H9 (cell line): Measurements from ENCODE around the gene ROPN1L. TPM values are rescaled to one million over a fixed set of nuclear protein-coding genes. Genes with fewer than 3 reads are reported as not detected.

ENCODE experiments used
- DNase-seq: peaks from one replicate; pipeline ENCODE4 v3.0.0-alpha.2; 2017
- H2AFZ ChIP-seq: one replicate; pipeline ENCODE4 v1.6.1; 2013; ENCODE audit warnings: mild to moderate bottlenecking, low read length, control low read depth, moderate library complexity
- H2AK5ac ChIP-seq: 2 replicates; pipeline ENCODE4 v1.6.1; 2013; ENCODE audit warnings: low read length, control low read depth, mixed read lengths; ENCODE audit not compliant: insufficient read length
- H2BK120ac ChIP-seq: one replicate; pipeline ENCODE4 v1.6.1; 2013; ENCODE audit warnings: low read depth, mild to moderate bottlenecking, low read length, control low read depth, inconsistent platforms; ENCODE audit not compliant: poor library complexity, severe bottlenecking
- H2BK12ac ChIP-seq: 2 replicates; pipeline ENCODE4 v1.6.1; 2013; ENCODE audit warnings: low read length, control low read depth, mixed read lengths, low read depth; ENCODE audit not compliant: insufficient read length
- H2BK15ac ChIP-seq: 2 replicates; pipeline ENCODE4 v1.6.1; 2013; ENCODE audit warnings: low read depth, low read length, control low read depth
- H2BK20ac ChIP-seq: one replicate; pipeline ENCODE4 v1.6.1; 2013; ENCODE audit warnings: low read depth, mild to moderate bottlenecking, low read length, control low read depth, inconsistent platforms; ENCODE audit not compliant: poor library complexity, severe bottlenecking
- H2BK5ac ChIP-seq: 2 replicates; pipeline ENCODE4 v1.6.1; 2013; ENCODE audit warnings: low read length, control low read depth, mixed read lengths; ENCODE audit not compliant: insufficient read length
- H3K14ac ChIP-seq: 2 replicates; pipeline ENCODE4 v1.6.1; 2013; ENCODE audit warnings: low read length, control low read depth; ENCODE audit not compliant: insufficient read depth
- H3K18ac ChIP-seq: 2 replicates; pipeline ENCODE4 v1.6.1; 2013; ENCODE audit warnings: low read depth, mild to moderate bottlenecking, mixed read lengths, low read length, control low read depth; ENCODE audit not compliant: insufficient read length
- H3K23ac ChIP-seq: 2 replicates; pipeline ENCODE4 v1.6.1; 2013; ENCODE audit warnings: low read length, control low read depth, mixed read lengths, low read depth; ENCODE audit not compliant: insufficient read length
- H3K23me2 ChIP-seq: 2 replicates; pipeline ENCODE4 v1.6.1; 2013; ENCODE audit warnings: low read depth, mild to moderate bottlenecking, mixed read lengths, low read length, control low read depth; ENCODE audit not compliant: insufficient read length, poor library complexity, severe bottlenecking
- H3K27ac ChIP-seq: 2 replicates; pipeline ENCODE4 v1.5.1; 2013; ENCODE audit warnings: low read length, control low read depth, mixed read lengths, low read depth; ENCODE audit not compliant: insufficient read length
- H3K27me3 ChIP-seq: 2 replicates; pipeline ENCODE4 v1.6.1; 2013; ENCODE audit warnings: low read length, control low read depth, inconsistent platforms; ENCODE audit not compliant: insufficient read depth
- H3K4ac ChIP-seq: 2 replicates; pipeline ENCODE4 v1.6.1; 2013; ENCODE audit warnings: low read depth, mild to moderate bottlenecking, control low read depth, inconsistent platforms, low read length, moderate library complexity
- H3K4me1 ChIP-seq: 2 replicates; pipeline ENCODE4 v1.6.1; 2013; ENCODE audit warnings: low read length, control low read depth, inconsistent platforms; ENCODE audit not compliant: insufficient read depth
- H3K4me2 ChIP-seq: 2 replicates; pipeline ENCODE4 v1.6.1; 2013; ENCODE audit warnings: low read length, control low read depth, mixed read lengths; ENCODE audit not compliant: insufficient read length, insufficient read depth
- H3K56ac ChIP-seq: 2 replicates; pipeline ENCODE4 v1.6.1; 2013; ENCODE audit warnings: low read depth, mild to moderate bottlenecking, mixed read lengths, low read length, control low read depth; ENCODE audit not compliant: insufficient read length
- H3K79me1 ChIP-seq: 2 replicates; pipeline ENCODE4 v1.6.1; 2013; ENCODE audit warnings: low read depth, mild to moderate bottlenecking, moderate library complexity, low read length, control low read depth, inconsistent platforms; ENCODE audit not compliant: insufficient read depth, poor library complexity, severe bottlenecking
- H3K79me2 ChIP-seq: 2 replicates; pipeline ENCODE4 v1.6.1; 2013; ENCODE audit warnings: low read length, control low read depth, inconsistent platforms; ENCODE audit not compliant: insufficient read depth
- H3K9ac ChIP-seq: 2 replicates; pipeline ENCODE4 v1.6.1; 2013; ENCODE audit warnings: low read length, control low read depth, mixed read lengths; ENCODE audit not compliant: insufficient read length; ENCODE audit errors: extremely low read depth
- H3K9me3 ChIP-seq: one replicate; pipeline ENCODE4 v1.6.1; 2013; ENCODE audit warnings: low read depth, low read length, inconsistent platforms; ENCODE audit not compliant: control insufficient read depth
- H3T11ph ChIP-seq: one replicate; pipeline ENCODE4 v1.6.1; 2013; ENCODE audit warnings: mild to moderate bottlenecking, low read length, control low read depth, inconsistent platforms
- H4K20me1 ChIP-seq: one replicate; pipeline ENCODE4 v1.6.1; 2013; ENCODE audit not compliant: control insufficient read depth, insufficient read length, insufficient read depth
- H4K5ac ChIP-seq: 2 replicates; pipeline ENCODE4 v1.6.1; 2013; ENCODE audit warnings: low read depth, mild to moderate bottlenecking, mixed read lengths, low read length, control low read depth; ENCODE audit not compliant: insufficient read length
- H4K8ac ChIP-seq: replicated peaks from 2 replicates; pipeline ENCODE4 v1.6.1; 2013; ENCODE audit warnings: low read length, control low read depth, mixed read lengths, low read depth; ENCODE audit not compliant: insufficient read length
- H4K91ac ChIP-seq: 2 replicates; pipeline ENCODE4 v1.6.1; 2013; ENCODE audit warnings: low read depth, mild to moderate bottlenecking, moderate library complexity, mixed read lengths, low read length, control low read depth; ENCODE audit not compliant: insufficient read length
- H3K27ac Mint-ChIP-seq, 3 experiments: 2 replicates in 2 of 3; 3 replicates in 1 of 3; pipeline ENCODE4 v1.8.0; 2020 to 2021; ENCODE audit warnings: mixed read lengths in 3 of 3, mild to moderate bottlenecking in 1 of 3, moderate library complexity in 1 of 3
- H3K27me3 Mint-ChIP-seq: 2 replicates; pipeline ENCODE4 v1.8.0; 2021; ENCODE audit warnings: low read depth, mild to moderate bottlenecking, moderate library complexity, mixed read lengths
- H3K36me3 Mint-ChIP-seq, 3 experiments: 2 replicates in 2 of 3; 3 replicates in 1 of 3; pipeline ENCODE4 v1.8.0; 2020 to 2021; ENCODE audit warnings: low read depth in 3 of 3, mixed read lengths in 3 of 3; ENCODE audit not compliant: insufficient read depth in 1 of 3
- H3K4me1 Mint-ChIP-seq, 2 experiments: 2 replicates each; pipeline ENCODE4 v1.8.0; 2020; ENCODE audit warnings: mixed read lengths in 2 of 2
- H3K4me3 Mint-ChIP-seq, 2 experiments: 2 replicates in 1 of 2; 3 replicates in 1 of 2; pipeline ENCODE4 v1.8.0; 2020 to 2021; ENCODE audit warnings: mild to moderate bottlenecking in 2 of 2, mixed read lengths in 2 of 2, moderate library complexity in 1 of 2
- H3K9me3 Mint-ChIP-seq, 2 experiments: 2 replicates in 1 of 2; 3 replicates in 1 of 2; pipeline ENCODE4 v1.8.0; 2020; ENCODE audit warnings: mild to moderate bottlenecking in 2 of 2, mixed read lengths in 2 of 2, moderate library complexity in 1 of 2
- CTCF ChIP-seq: fragments of 200-600 bp; sonication (generic); conservative IDR thresholded peaks from 3 replicates; pipeline ENCODE4 v1.8.0; 2021; ENCODE audit warnings: antibody characterized with exemption, mild to moderate bottlenecking
- WGBS: extraction: QIAGEN DNeasy Blood & Tissue Kit; methylation state at CpG from one replicate; pipeline ENCODE4 v1.1.7; 2013; ENCODE audit warnings: missing lambda C conversion rate, low lambda C conversion rate, mixed read lengths; ENCODE audit not compliant: insufficient read length; ENCODE audit errors: extremely low coverage; 5-methylcytosine and 5-hydroxymethylcytosine counted together
- total RNA-seq: library from RNA; stranded (reverse); gene quantifications from 2 replicates; pipeline ENCODE4 v1.2.1, GENCODE V29; 2021

Gene ROPN1L
- total RNA-seq, 1 experiment from 2014 or later: 0.37 TPM

GRCh38 chr5:10445352-10445751, 3.7 kb downstream of the ROPN1L start:
- no peak overlapping the region for H2BK15ac ChIP-seq
- H3K9ac ChIP-seq: no peak overlapping the region
- no peak overlapping the region for H3K4ac ChIP-seq
- H4K8ac ChIP-seq: no peak overlapping the region
- H3K4me1 ChIP-seq: peaks cover 4% of the 10 kb centered on the region; the same call in 1 of the 2 replicates
- no peak overlapping the region for H3K4me3 Mint-ChIP-seq
- no peak overlapping the region for H3K4me2 ChIP-seq
- H3K14ac ChIP-seq: no peak overlapping the region
- TF ChIP-seq CTCF: no peak
- H2BK20ac ChIP-seq: no peak overlapping the region
- peaks cover 43% of the 10 kb centered on the region for H3K27me3 Mint-ChIP-seq
- no peaks in the 10 kb centered on the region; the same call in 1 of the 2 replicates for H3K27me3 ChIP-seq
- H3K79me2 ChIP-seq: no peaks in the 10 kb centered on the region
- H3K9me3 Mint-ChIP-seq: no peaks in the 10 kb centered on the region; a peak in 1 of 5 replicates
- no peak overlapping the region for H2AFZ ChIP-seq
- no peak overlapping the region for H3K23ac ChIP-seq
- H3K79me1 ChIP-seq: no peaks in the 10 kb centered on the region
- H4K5ac ChIP-seq: no peak overlapping the region
- H3K23me2 ChIP-seq: peaks cover 10% of the 10 kb centered on the region
- DNase-seq: no peak
- H3K18ac ChIP-seq: no peak overlapping the region
- H2AK5ac ChIP-seq: no peak overlapping the region
- no peaks in the 10 kb centered on the region for H3K36me3 Mint-ChIP-seq
- no peak overlapping the region for H4K91ac ChIP-seq
- no peak overlapping the region for H3T11ph ChIP-seq
- H3K4me1 Mint-ChIP-seq: peaks cover 12 to 24% of the 10 kb centered on the region in 2 experiments
- no peaks in the 10 kb centered on the region for H3K9me3 ChIP-seq
- no peaks in the 10 kb centered on the region for H4K20me1 ChIP-seq
- H2BK12ac ChIP-seq: no peak overlapping the region
- no peak overlapping the region for H3K56ac ChIP-seq
- no CpG with 5 or more reads among the region's 8 CpGs for WGBS
- no peak overlapping the region for H3K27ac ChIP-seq
- no peak overlapping the region for H2BK120ac ChIP-seq
- no peak overlapping the region for H3K27ac Mint-ChIP-seq
- no peak overlapping the region for H2BK5ac ChIP-seq
